ENCODE measurements around the gene MEIS2.

Gene MEIS2

DNA sequence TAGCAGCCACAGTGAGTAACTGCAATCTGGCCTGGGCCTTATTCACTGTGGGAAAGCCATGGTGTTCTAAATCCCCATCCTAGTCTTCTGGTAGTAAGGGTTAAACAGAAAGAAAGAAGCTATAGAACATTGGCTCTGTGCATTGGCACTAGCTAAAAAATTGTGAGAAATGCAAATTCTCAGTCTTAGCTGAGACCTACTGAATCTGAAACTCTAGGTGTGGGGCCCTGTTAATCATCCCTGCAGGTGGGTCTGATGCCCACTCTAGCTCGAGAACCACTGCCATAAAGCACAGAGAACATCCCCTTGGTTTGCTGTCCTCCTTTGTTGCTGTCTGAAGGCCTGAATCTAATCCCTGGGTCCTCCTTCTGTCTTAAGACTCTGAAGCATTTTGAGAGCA is 59.3 kb downstream of the MEIS2 start:
- no peak for DNase-seq (ENCODE audit: low read depth)

DNA sequence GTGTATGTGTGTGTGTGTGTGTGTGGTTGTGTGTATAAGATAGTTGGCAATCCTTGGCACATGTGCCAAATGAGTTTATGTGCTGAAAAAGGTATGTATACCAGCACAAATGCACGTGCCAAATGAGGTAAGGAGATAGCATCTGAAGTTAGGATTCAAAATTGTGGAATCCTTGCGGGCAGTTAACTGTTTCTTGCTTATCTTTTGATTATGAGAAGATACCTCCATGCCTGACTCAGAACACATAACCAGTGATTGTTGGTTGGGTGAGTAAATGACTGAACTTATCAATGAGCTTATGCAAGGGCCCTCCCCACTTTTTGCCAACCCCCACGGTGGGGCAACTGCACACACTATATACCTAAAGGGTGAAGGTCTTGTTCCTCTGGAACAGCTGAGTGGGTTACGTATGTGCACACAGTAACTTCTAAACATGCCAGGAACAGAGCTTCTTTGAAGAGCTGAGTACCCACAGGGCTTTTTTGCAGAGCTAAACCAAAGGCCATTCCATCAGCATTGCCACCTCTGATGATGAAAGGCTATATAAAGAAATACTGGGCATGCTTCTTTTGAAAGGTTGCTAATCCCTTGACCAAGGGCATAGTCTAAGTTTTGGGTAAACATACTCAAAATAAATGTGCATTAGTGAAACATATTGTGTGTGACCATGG is 60.1 kb downstream of the MEIS2 start:
- no peak for DNase-seq (ENCODE audit: low read depth)

DNA sequence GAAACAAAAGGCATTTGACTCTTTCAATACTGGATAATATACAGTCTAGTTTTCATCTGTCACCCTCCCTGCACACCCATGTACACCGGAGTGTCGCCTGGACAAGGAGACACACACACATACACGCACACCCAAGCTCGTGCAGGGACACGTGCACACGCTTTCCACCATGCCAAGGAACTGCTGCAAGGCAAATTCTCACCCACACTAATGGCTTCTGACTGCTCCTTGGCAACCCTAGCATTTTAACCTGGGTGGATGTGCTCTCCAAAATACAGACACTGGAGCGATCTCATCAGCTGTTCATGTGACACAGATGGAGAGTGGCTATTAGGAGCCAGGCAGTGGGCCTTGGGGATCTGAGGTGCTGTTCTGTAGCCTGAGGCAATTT is 61.6 kb downstream of the MEIS2 start:
- DNase-seq (ENCODE audit: low read depth): no peak

DNA sequence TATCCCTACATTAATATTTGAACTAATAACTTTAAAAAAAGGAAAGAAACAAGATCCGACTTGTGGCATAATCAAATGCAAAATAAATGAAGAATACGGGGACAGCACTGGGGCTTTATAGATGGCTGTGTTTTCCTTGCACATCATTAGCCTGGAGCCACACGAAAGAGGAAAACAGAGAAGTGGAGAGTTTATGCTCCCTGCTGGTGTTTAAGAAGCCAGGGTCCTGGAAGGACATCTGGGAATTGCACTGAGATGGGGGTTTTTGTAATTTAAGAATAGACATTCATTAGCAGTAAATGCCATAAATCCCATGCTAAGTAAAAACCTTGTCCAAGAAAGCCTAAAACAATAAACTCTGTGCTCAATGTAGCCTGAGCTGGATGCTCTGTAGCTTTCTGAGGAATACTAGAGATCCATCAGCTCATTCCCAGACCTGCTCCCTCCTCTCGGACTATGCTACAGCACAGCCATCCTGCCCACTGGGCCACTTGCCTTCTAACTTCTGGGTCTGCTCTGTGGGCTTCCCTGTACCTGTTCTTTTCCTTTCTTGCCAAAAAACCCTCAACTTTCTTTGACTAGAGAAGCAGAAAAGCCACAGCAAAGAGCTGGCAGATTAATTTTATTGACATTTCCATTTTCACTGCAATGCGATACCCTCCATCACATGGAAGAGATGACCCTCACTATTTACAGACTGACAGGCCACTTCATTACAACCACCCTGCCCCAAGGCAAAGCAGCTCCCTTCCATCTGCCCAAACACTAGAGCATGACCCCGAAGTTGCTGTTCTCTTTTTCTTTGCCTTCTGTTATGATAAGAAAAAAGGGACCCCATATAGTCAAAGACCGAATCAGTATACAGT is 62.3 kb downstream of the MEIS2 start:
- no peak for DNase-seq (ENCODE audit: low read depth)

DNA sequence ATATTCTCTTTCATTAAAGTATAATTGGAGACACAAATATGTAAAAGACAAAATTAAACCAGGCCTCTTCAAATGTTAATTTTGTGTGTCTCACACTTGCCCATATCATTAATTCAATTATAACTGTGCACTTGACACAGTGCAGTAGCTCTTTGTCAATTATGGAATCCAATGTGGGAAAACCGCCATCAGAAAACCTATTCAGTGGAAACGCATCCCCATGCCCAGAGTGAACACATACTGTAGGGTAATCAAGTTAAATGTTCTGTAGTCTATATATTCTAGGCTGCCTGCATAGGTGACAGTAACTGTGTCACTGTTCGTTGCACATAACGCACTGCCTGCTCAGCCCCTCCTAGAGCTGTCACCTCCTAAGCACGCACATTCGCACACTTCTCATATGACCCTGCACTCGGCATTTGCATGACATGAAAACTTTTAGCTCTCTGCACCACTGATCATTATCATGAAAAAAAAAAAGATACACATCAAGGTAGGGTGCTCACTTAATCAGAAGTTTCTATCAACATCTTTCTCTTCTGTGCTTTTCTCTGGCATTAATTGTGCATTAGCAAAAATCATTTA is 63.2 kb downstream of the MEIS2 start:
- DNase-seq (ENCODE audit: low read depth): no peak

DNA sequence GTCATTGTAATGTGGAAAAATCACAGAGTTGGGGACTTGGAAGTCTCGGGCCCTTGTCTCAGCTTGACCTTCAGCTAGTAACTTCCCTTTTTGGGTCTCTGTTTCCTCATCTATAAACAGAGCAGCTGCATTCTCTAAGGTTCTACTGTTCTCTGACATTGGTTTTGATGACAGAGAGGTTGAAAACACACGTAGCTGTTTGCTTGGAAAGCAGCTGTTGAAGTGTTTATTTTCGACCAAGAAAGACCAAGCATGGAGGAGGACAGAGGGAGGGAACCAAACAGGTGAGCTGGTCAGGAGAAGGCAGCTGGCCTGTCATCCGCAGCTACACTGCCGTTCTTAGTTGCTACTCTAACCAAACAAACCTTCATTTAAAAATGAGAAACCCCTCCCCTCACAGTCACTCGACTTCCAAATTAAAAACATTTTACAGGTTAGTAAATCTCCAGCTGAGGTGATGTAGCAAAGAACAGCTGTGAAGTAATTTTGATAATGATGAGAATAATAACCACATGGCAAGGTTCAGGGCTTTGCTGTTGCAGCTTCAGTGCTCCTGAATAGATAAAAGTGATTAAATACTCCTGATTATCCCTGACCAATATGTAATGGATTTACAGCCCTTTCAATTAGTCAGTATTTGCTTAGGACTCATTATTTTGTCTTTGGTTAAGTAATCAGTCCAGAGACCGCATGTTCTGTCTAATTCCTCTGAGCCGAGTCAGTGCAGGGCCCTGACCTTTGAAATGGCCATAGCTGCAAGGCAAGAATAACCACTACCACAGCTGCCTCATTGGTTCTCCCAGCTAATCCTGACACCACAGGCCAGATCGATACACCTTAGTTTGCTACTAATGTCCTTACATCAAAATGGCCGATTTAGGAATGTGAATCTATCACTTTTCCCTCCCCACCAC is 65.3 kb downstream of the MEIS2 start:
- DNase-seq (ENCODE audit: low read depth): peak; percentile 41

DNA sequence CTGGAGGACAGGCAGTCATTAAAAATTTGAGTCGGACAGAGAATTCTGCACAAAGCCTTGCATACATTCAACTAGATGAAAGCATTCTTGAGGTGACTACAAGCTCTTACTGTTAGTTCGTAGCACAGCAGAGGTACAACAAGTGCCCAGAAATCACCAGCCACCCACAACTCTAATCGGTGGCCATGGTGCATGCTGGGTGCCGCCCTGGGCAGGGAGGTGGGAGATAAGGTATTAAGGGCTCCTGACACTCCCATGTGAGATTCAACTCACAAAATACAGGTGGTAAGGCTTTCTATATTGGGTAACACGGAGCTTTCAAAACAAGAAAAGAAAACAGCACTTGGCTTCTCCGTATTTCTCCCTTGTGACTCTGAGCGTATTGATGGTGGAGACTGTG is 66.0 kb downstream of the MEIS2 start:
- DNase-seq (ENCODE audit: low read depth): no peak

DNA sequence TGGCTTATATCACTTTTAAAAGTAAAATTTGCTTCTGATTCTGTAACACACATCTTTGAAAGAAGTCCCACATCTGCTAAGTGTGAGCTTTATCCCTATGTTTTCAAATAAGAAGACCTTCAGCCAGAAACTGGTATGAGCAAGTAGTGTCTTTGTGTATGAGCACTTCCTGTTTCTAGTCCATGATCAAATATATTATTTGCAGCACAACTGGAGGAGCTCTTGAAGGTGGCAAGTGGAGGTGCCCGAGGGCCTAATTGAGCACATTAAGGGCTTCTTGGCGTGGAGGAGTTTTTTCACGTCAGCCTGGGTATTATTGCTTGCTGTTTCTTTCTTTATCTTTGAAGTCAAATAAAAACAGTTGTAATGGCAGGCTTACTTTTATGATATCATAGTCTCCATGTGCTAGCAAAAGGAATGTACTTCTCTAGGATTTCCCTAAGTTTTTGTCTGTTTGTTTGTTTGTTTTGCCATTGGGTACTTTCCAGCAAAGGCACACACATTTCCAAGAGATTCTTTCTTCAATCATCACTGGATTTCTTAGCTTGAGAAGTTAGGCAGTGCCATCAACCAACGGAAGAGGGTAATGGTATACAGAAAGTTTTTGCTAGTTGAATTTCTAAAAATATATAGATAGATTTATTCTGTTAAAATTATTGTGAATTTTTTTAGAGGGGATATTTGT is 68.1 kb downstream of the MEIS2 start:
- DNase-seq (ENCODE audit: low read depth): no peak

DNA sequence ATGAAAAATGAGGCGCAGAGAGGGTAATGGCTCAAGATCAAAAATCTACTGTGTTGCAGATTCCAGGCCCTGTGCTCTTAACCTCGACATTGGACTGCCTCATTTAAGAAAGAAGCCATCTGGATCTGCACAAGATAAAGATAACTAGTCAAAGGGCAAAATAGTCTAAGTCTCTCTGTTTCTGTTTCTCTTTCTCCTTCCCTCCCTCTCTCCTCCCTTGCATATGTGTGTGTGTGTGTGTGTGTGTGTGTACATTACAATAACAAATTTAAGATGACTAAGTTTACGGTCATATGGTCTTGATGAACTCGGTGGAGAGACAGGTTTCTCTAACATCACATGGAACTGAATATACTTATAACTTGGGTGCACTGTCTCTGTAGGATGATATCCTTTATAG is 69.2 kb downstream of the MEIS2 start:
- DNase-seq (ENCODE audit: low read depth): no peak

DNA sequence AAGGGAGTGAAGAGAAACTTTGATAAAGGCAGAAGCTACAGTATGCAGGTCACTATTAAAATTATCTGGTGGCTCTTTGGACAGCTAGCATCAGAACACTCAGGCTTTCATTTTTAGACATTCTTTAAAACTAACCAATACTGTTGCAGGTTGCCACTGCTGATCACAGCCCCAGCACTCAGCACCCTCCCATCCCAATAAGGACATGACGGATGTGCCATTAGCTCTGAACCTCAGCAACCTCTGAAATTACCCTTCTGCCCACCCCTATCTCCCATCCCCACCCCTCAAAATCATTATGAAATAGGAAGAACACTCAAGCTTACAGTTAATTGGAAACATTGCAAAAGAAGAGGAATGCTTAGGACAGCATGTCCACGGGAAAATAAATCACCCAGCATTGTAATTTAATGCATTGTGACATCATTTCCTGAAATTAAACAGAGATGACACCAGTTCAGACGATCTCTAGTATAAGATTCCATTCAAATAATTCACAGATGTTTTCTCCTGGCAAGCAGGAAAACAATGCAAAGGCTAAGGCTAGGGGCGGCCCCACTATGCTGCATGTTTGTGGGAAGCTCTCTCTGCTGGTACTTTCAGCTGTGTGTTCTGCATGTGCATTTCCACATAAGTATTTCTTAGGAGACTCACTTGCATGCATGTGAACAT is 71.6 kb downstream of the MEIS2 start:
- peak; percentile 87 for DNase-seq (ENCODE audit: low read depth)

DNA sequence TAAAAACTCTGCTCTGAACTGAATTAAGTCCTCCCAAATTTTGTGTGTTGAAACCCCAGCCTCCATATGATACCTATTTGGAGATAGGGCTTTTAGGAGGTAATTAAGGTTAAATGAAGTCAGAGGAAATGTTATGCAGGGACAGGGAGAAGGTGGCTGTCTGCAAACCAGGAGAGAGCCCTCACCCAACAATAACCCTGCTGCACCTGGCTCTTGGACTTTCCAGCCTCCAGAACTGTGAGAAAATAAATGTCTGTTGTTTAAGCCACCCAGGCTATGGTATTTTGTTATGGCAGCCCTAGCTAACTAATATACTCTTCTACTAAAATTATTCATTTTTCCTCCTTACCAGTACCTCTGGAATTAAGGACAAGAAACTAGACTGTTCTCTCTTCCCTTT is 79.5 kb downstream of the MEIS2 start:
- DNase-seq (ENCODE audit: low read depth): no peak

DNA sequence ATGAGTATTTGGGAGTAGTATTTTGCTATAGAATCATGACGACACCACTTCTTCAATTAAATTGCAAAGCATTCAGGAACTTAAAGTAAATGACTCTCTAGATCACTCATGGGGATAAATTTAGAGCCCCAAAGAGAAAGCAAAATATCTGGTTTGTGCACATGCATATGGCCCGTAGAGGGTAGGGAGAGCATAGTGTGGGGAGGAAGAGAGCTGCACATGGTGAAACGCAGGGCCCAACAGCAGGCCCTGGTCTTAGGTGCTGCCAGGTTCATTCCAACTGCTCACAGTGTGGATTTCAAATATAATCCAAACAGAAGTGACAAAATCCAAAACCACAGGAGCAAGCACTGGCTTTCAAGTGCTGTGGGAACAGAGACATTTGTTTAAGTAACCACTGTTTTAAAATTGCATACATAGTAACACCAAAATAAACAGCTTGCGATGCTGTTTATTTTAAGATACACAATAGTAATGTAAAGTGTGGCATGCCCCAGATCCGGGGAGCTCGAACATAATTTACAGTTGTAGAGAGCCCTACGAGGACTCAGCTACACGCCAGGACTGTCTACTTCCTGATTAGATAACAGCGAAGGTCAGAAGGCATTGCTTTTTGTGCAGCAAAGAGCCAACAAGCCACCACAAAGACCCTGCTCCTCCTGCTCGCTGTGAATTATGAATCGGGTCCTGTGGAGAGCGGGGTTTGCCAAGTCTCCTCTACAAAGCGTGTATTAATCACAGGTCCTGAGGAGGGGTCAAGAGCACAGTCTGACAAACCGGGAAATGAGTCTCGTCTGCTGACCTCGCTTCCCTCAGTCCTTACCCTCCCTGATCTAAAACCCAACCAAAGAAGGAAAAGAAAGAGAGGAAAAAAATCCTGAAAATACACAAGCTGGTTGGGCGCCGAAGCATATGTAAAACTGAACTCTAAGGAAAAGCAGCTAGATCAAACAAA is 80.6 kb downstream of the MEIS2 start:
- no peak for DNase-seq (ENCODE audit: low read depth)

DNA sequence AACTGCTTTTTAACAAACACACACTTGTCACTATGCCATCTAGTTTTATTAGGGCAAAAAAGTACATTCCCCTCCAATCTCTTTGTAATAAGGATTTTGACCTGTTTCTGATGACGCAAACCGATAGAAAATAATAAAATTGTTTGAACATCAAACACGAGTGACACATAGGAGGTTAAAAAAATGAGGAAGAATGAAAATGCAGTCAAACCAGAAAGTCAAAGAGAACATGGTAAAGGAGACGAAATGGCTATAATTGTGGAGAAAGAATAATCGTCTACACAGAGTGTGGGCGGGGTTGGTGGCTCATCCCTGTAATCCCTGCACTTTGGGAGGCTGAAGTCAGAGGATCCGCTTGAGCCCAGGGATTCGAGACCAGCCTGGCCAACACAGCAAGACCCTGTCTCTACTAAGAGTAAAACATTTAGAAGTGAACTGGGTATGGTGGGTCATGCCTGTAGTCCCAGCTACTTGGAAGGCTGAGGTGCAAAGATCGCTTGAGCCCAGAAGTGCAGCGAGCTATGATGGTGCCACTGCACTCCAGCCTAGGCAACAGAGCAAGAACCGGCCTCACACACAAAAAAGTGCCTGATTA is 83.2 kb downstream of the MEIS2 start:
- no peak for DNase-seq (ENCODE audit: low read depth)

DNA sequence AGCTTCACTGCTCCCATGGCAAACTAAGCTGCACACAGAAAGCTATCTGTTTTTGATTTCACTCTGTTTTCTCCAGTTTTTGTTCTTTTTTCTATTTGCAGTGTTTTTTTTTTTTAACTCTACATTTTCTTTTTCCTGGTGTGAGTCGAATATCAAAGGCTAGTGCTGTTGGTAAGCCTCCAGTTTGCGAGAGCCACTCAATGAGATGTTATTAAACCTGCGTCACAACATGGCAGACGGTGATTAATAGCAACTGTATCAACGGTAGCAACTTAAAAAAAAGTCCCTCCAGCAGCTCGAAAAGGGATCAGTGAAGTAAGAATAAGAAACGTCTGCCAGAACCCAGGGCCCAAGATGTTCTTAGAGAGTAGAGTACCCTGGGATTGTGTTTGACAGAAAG is 84.1 kb downstream of the MEIS2 start:
- DNase-seq (ENCODE audit: low read depth): peak; percentile 60

DNA sequence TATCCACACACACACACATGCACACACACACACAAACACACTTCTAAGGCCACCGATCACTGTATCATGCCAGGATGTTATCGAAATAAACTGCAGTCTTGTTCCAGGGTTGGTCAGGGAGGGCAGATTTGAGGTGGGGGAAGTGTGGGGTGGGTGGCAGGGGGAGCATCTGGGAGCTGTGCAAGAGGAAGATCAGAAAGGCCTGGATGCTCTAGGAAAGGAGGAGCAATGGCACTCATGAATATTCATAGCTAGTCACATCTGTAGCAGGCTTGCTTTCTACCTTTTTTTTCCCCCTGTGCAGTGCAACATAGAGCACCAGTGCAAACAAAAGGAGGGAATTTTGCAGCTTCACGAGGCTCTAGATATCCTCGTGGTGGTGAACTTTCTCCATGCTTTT is 84.9 kb downstream of the MEIS2 start:
- no peak for DNase-seq (ENCODE audit: low read depth)

DNA sequence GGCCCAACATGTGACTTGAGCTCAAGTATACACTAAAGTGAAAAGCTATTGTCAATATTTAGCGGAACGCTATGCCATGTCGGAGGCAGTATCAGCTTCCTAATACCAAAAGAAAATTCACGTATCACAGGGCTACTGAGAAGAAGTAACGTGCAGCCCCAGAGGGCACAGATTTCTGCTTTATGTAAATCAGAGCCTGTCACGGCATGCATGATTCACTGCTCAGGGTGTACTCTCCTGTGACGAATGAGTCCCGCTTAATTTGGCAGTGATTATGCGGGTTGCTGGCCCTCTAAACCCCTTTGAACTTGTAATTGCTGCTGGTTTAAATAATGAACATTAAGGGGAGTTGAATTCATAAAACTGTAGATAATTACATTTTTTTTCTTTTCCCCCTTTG is 85.3 kb downstream of the MEIS2 start:
- DNase-seq (ENCODE audit: low read depth): peak; percentile 38

DNA sequence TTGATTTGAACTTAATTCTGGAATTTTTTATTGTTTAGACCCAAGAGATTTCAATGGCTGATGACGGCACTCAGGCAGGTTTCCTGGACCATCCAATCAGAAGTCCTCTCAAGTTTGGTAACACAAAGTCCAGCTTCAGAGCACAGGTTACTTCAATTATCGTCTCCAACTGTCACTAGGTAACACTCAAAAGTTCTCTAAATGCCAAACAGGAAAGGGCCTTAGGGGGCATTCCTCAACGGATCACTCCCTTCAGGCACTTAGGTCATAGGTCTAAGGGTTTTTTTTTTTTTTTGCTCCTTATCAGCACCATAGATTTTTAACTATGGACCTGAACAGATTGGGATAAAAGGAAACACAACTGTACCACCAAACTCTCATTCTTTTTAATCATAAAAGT is 85.8 kb downstream of the MEIS2 start:
- DNase-seq (ENCODE audit: low read depth): no peak

DNA sequence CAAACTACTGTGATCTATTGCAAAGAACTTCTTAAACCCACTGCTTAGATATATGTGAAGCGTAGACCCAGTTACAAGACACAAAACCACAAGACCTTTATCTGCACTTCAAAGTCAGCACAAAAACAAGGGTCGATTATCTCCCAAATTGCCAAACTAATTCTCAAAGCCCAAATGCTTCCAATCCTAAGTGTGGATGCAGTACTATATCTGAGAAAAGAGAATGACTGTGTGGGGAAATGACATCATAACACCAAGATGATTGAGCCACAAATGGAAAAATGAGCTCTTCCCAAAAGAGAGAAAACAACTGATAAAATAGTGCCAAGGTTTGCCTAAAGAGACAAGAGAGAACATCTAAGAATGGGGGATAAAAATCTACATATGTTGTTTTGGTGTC is 86.2 kb downstream of the MEIS2 start:
- no peak for DNase-seq (ENCODE audit: low read depth)

DNA sequence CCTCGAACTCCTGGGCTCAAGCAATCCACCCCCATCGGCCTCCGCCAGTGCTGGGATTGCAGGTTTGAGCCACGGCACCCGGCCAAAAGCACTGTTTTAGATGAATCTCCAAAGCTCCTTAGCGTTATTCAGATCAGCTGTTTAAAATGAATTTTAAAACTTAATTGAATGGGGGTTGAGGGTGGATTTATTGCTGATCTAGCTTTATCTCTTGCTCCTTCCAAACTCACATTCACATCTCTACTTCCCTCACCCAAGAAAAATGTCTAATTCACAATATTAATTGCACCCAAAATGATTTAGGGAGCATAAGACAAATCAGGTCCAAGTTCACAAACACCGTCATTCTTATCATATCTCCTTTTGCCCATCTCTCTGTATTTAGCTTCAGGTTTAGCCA is 89.8 kb downstream of the MEIS2 start:
- DNase-seq (ENCODE audit: low read depth): no peak

DNA sequence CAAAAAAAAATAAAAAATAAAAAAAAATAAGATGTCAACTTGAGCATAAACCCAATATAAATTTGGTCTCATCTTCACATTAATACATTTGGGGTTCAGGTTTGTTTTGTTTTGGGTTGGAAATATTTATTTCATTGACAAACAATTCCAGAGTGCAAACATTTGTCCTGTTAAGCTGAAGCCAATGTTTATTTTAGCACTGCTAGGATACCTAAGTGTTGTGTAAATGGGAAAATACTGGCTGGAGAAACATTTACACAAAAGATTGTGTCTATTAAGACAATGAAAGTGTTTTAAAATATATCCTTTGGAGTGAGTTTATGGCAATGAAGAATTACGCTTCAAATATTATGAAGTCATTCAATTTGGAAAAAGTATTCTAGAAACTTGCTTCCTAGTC is 91.1 kb downstream of the MEIS2 start:
- no peak for DNase-seq (ENCODE audit: low read depth)
